Measurements from ENCODE around the gene COPG1. TPM values are rescaled to one million over a fixed set of nuclear protein-coding genes. Genes with fewer than 3 reads are reported as not detected.

COPG1 gene
- polyA plus RNA-seq, 3 donors: 59.9 to 94.5 (median 60.2) TPM

DNA sequence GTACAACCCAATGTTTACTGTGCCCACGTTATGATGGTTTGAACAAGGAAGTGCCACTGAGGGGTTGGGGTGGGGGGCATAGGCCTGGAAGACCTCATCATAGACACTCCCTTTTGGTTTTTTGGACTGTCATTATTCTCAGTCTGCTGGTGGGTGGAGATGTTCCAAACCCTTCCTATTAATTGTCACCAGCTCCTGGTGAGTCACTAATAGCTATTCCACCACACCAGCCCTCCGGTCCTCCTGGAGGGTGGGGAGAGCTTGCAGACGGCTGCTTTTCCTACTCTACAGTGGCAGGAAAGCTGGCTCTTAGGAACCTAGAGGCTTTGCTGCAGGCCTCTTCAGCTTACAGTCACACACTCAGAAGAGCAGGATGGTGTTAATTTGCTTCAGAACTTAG is 9.0 kb upstream of the COPG1 start:
- peaks cover 47% of the 10 kb centered on the region for H3K4me1 Mint-ChIP-seq
- WGBS (ENCODE audit: insufficient coverage): no CpG with 5 or more reads among the region's 3 CpGs

DNA sequence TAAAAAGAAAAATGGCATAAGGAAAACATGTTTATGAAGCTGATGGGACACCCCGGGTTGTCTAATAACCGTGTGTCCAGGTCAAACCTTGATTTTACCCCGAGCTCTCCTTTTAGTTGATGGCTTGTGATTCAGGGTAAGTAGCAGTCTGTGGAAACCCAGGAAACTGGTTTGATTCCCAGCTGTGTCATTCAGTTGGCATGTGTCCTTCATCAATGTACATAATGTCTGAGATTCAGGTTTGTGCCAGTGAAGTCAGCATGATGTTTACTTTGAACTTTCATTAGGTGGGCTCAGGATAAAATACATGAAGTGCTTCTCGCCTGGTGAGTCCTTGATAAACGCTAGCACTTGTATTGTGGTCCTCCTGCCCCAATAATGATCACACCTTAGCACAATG is 4.3 kb upstream of the COPG1 start:
- H3K36me3 ChIP-seq (replicated peaks in 1 of 2; ENCODE audit: control insufficient read depth in 1 of 2, insufficient read depth in 2 of 2, low read length in 2 of 2): no peaks in the 10 kb centered on the region
- no peaks in the 10 kb centered on the region for H3K9me3 ChIP-seq (replicated peaks in 1 of 2; ENCODE audit: control insufficient read depth in 1 of 2, insufficient read depth in 1 of 2, low read length in 2 of 2)
- no peak for DNase-seq
- peaks cover under 1 to 7% of the 10 kb centered on the region in 2 donors for H3K36me3 Mint-ChIP-seq
- H3K79me2 ChIP-seq (ENCODE audit: insufficient read depth, low read length): peaks cover 67% of the 10 kb centered on the region
- peak overlapping the region; percentile 41 for H3K9ac ChIP-seq (ENCODE audit: insufficient read depth, low read length, poor library complexity, severe bottlenecking)
- peak overlapping the region in 1 of 2 donors; percentile 47 for H3K4me3 Mint-ChIP-seq
- H3K27ac Mint-ChIP-seq: peak overlapping the region; percentile 59 to 95 (median 87)
- TF ChIP-seq, protein P1, sequence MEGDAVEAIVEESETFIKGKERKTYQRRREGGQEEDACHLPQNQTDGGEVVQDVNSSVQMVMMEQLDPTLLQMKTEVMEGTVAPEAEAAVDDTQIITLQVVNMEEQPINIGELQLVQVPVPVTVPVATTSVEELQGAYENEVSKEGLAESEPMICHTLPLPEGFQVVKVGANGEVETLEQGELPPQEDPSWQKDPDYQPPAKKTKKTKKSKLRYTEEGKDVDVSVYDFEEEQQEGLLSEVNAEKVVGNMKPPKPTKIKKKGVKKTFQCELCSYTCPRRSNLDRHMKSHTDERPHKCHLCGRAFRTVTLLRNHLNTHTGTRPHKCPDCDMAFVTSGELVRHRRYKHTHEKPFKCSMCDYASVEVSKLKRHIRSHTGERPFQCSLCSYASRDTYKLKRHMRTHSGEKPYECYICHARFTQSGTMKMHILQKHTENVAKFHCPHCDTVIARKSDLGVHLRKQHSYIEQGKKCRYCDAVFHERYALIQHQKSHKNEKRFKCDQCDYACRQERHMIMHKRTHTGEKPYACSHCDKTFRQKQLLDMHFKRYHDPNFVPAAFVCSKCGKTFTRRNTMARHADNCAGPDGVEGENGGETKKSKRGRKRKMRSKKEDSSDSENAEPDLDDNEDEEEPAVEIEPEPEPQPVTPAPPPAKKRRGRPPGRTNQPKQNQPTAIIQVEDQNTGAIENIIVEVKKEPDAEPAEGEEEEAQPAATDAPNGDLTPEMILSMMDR (IDR thresholded peaks at IDR 0.05): no peak
- intact Hi-C loops (cut with micrococcal nuclease): loop anchor here in 1 of 2 donors (5.0 kb wide), 1 partner anchor 63 kb away; the partner anchor contains the start of gene CNBP
- H3K4me1 ChIP-seq (ENCODE audit: control insufficient read depth in 1 of 2, insufficient read depth in 2 of 2, low read length in 2 of 2): peaks cover 30 to 40% of the 10 kb centered on the region in 2 donors
- no peaks in the 10 kb centered on the region for H3K9me3 Mint-ChIP-seq
- WGBS (ENCODE audit: insufficient coverage): 90% methylated on average over 3 of the region's 5 CpGs
- peak overlapping the region in 1 of 2 donors; percentile 89 for H3K27ac ChIP-seq (ENCODE audit: low read depth in 1 of 2, low read length in 2 of 2)
- H4K20me1 ChIP-seq (ENCODE audit: insufficient read depth, low read length): no peaks in the 10 kb centered on the region
- H3K4me2 ChIP-seq (replicated peaks; ENCODE audit: extremely low read depth, low read length, poor library complexity, severe bottlenecking): peak overlapping the region; percentile 67
- no peaks in the 10 kb centered on the region for H3K27me3 ChIP-seq (ENCODE audit: control insufficient read depth in 2 of 2, insufficient read depth in 2 of 2, low read length in 2 of 2)
- peak overlapping the region in 1 of 3 experiments; percentile 58 for H3K4me3 ChIP-seq (replicated peaks in 1 of 3; ENCODE audit: low read depth in 2 of 3, low read length in 3 of 3)
- peaks cover 0 to 4% (median 3%) of the 10 kb centered on the region in 3 donors for H3K27me3 Mint-ChIP-seq (ENCODE audit: low read depth in 3 of 3)
- peaks cover 35% of the 10 kb centered on the region for H3K4me1 Mint-ChIP-seq
- peak overlapping the region; percentile 77 for H2AFZ ChIP-seq (ENCODE audit: insufficient read depth, low read depth, low read length, poor library complexity, severe bottlenecking)

More for the DNA sequence above, 9.0 kb upstream of the COPG1 start:
- Histone ChIP-seq H3K79me2 (ENCODE audit: insufficient read depth, low read length) (peaks cover 49% of the 10 kb centered on the region), H3K27me3 (ENCODE audit: control insufficient read depth in 2 of 2, insufficient read depth in 2 of 2, low read length in 2 of 2) (no peaks in the 10 kb centered on the region), H3K4me1 (ENCODE audit: control insufficient read depth in 1 of 2, insufficient read depth in 2 of 2, low read length in 2 of 2) (peaks cover 52 to 60% of the 10 kb centered on the region in 2 donors), H3K9ac (ENCODE audit: insufficient read depth, low read length, poor library complexity, severe bottlenecking) (peak overlapping the region; percentile 74), H3K4me2 (replicated peaks; ENCODE audit: extremely low read depth, low read length, poor library complexity, severe bottlenecking) (peak overlapping the region; percentile 38), H3K9me3 (replicated peaks in 1 of 2; ENCODE audit: control insufficient read depth in 1 of 2, insufficient read depth in 1 of 2, low read length in 2 of 2) (no peaks in the 10 kb centered on the region), H3K4me3 (replicated peaks in 1 of 3; ENCODE audit: low read depth in 2 of 3, low read length in 3 of 3) (peak overlapping the region in 1 of 3 experiments; percentile 27), H2AFZ (ENCODE audit: insufficient read depth, low read depth, low read length, poor library complexity, severe bottlenecking) (peak overlapping the region; percentile 52), H3K27ac (ENCODE audit: low read depth in 1 of 2, low read length in 2 of 2) (peak overlapping the region; percentile 95 to 99), H3K36me3 (replicated peaks in 1 of 2; ENCODE audit: control insufficient read depth in 1 of 2, insufficient read depth in 2 of 2, low read length in 2 of 2) (no peaks in the 10 kb centered on the region), H4K20me1 (ENCODE audit: insufficient read depth, low read length) (no peaks in the 10 kb centered on the region)
- Mint-ChIP-seq H3K27ac (peak overlapping the region; percentile 98 to 100 (median 99)), H3K27me3 (ENCODE audit: low read depth in 3 of 3) (peaks cover 0 to 2% (median 0%) of the 10 kb centered on the region in 3 donors), H3K9me3 (peaks cover 0 to 2% (median 0%) of the 10 kb centered on the region in 7 donors), H3K4me3 (peak overlapping the region; percentile 31 to 34), H3K36me3 (peaks cover 7 to 19% of the 10 kb centered on the region in 2 donors)
- DNase-seq: peak; percentile 57 to 72 (median 65)
- TF ChIP-seq, protein P1 (IDR thresholded peaks at IDR 0.05): no peak
- intact Hi-C loops (cut with micrococcal nuclease): loop anchor here in 1 of 2 donors (2.0 kb wide), 1 partner anchor 14 kb away; no protein-coding TSS in a partner anchor
